Activated CD4-positive, alpha-beta T cell treated with anti-CD3 and anti-CD28 coated beads for 36 hours (primary cell): Measurements from ENCODE around the gene AXDND1. TPM values are rescaled to one million over a fixed set of nuclear protein-coding genes. Genes with fewer than 3 reads are reported as not detected.
A peak's percentile ranks its signal among the peaks of the same experiment; 100 is the strongest.
"Not testable (repeated sequence)": the region's sequence is repeated elsewhere in the genome, so short reads cannot be mapped to it uniquely, and the experiment has no call there.

ENCODE experiments used
- ATAC-seq: fragments of 200-7000 bp; cut with Tn5 transposase; one replicate; pipeline ENCODE4 v1.10.0; 2021; ENCODE audit warnings: mild to moderate bottlenecking, moderate library complexity
- CTCF ChIA-PET: fragments of 350-600 bp; sonication (Branson Sonifier 250); formaldehyde crosslinking; loops from one replicate; lab custom pipeline; 2021; ENCODE audit warnings: antibody characterized with exemption; lab: Charles Lee
- POLR2A ChIA-PET: fragments of 350-600 bp; sonication (Branson Sonifier 250); formaldehyde crosslinking; loops from one replicate; lab custom pipeline; 2021; ENCODE audit warnings: antibody characterized with exemption, inconsistent platforms; lab: Charles Lee
- DNase-seq: peaks from one replicate; pipeline ENCODE4 v3.0.0-alpha.2; 2020
- H3K27ac Mint-ChIP-seq: one replicate; pipeline ENCODE4 v1.8.0; 2021; ENCODE audit warnings: mixed read lengths
- H3K27me3 Mint-ChIP-seq: one replicate; pipeline ENCODE4 v1.8.0; 2021; ENCODE audit warnings: mixed read lengths
- H3K36me3 Mint-ChIP-seq: one replicate; pipeline ENCODE4 v1.8.0; 2021; ENCODE audit warnings: low read depth, mixed read lengths
- H3K4me1 Mint-ChIP-seq: one replicate; pipeline ENCODE4 v1.8.0; 2021; ENCODE audit warnings: mixed read lengths
- H3K4me3 Mint-ChIP-seq: one replicate; pipeline ENCODE4 v1.8.0; 2021; ENCODE audit warnings: mild to moderate bottlenecking, moderate library complexity, mixed read lengths
- H3K9me3 Mint-ChIP-seq: one replicate; pipeline ENCODE4 v1.8.0; 2021; ENCODE audit warnings: low read depth, mixed read lengths
- intact Hi-C, 2 experiments: fragments of 100-400 bp; cut with DNase I in 1 of 2; cut with micrococcal nuclease in 1 of 2; formaldehyde crosslinking; loops; one replicate each; pipeline versions ENCODE4 v1.14.2 to v1.15.1; 2022 to 2024; cut with DNase I, micrococcal nuclease
- total RNA-seq, 2 experiments: library from RNA; stranded (reverse); gene quantifications; one replicate each; pipeline ENCODE4 v1.2.3, GENCODE V29; 2021

AXDND1 gene
- total RNA-seq, 2 experiments from 2014 or later, result 0.37 to 0.47 TPM

DNA sequence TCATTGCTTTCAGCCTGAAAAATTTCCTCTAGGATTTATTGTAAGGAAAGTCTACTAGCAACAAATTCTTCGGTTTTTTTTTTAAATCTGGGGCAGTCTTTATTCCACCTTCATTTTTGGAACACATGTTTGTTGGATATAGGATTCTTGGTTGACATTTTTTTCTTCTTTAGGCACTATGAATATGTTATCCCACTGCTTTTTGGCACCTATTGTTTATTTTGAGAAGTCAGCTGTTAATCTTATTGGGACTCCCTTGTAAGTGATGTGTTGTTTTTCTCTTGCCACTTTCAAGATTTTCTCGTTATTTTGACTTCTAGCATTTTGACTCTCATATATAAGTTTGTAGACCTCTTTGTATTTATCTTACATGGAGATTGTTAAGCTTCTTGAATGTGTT lies 110.7 kb downstream of the AXDND1 start:
- no peak overlapping the region for H3K4me3 Mint-ChIP-seq

DNA sequence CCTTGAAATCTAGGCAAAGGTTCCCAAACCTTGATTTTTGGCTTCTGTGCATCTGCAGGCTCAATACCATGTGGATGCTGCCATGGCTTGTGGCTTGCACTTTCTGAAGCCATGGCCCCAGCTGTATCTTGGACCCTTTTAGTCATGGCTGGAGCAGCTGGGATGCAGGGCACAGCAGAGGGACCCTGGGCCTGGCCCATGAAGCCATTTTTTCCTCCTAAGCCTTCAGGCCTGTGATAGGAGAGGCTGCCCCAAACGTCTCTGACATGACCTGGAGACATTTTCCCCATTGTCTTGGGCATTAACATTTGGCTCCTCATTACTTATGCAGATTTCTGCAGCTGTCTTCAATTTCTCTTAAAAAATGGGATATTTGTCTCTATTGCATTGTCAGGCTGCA lies 112.6 kb downstream of the AXDND1 start:
- peaks cover 1% of the 10 kb centered on the region for H3K27me3 Mint-ChIP-seq
- peaks cover 47% of the 10 kb centered on the region for H3K9me3 Mint-ChIP-seq
- no peaks in the 10 kb centered on the region for H3K4me1 Mint-ChIP-seq
- DNase-seq (no peak), ATAC-seq (no peak)
- intact Hi-C loops, result no loop called here
- POLR2A ChIA-PET, result no interaction called here
- H3K4me3 Mint-ChIP-seq, result no peak overlapping the region
- H3K36me3 Mint-ChIP-seq, result no peaks in the 10 kb centered on the region
- no peak overlapping the region for H3K27ac Mint-ChIP-seq
- CTCF ChIA-PET, result interaction anchor here (0.6 kb wide), 1 partner anchor 302 kb away, joined by 4 read pairs; no protein-coding TSS in a partner anchor

More for the DNA sequence above, 110.7 kb downstream of the AXDND1 start:
- H3K4me1 Mint-ChIP-seq, result no peaks in the 10 kb centered on the region
- DNase-seq (no peak), ATAC-seq (no peak)
- POLR2A ChIA-PET, result no interaction called here
- intact Hi-C loops, result no loop called here
- peaks cover 1% of the 10 kb centered on the region for H3K36me3 Mint-ChIP-seq
- CTCF ChIA-PET, result no interaction called here
- H3K9me3 Mint-ChIP-seq, result peaks cover 43% of the 10 kb centered on the region
- peaks cover 2% of the 10 kb centered on the region for H3K27me3 Mint-ChIP-seq
- no peak overlapping the region for H3K27ac Mint-ChIP-seq

DNA sequence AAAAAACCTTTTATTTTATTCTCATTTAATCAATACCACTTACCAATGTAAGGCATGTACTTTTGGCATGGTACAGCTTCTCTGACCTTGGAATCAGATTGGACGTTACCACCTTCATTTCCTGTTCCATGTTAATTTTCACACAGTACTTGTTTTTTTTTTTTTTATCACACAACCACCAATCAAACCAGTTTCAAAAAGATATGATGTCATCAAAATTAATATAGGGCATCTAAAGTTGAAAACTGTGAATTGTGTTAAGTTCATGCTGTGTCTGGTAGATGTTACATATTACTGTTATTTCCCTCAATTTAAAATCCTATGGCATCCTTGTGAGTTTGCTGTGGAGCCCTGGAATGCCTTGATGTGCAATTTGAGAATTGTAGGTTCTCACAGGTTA lies 124.8 kb downstream of the AXDND1 start:
- ChIA-PET POLR2A (no interaction called here), CTCF (no interaction called here)
- Mint-ChIP-seq H3K27ac (no peak overlapping the region), H3K36me3 (no peaks in the 10 kb centered on the region), H3K4me3 (no peak overlapping the region), H3K4me1 (no peaks in the 10 kb centered on the region), H3K9me3 (peaks cover 7% of the 10 kb centered on the region), H3K27me3 (no peaks in the 10 kb centered on the region)
- ATAC-seq (no peak), DNase-seq (no peak)
- intact Hi-C loops, result no loop called here

DNA sequence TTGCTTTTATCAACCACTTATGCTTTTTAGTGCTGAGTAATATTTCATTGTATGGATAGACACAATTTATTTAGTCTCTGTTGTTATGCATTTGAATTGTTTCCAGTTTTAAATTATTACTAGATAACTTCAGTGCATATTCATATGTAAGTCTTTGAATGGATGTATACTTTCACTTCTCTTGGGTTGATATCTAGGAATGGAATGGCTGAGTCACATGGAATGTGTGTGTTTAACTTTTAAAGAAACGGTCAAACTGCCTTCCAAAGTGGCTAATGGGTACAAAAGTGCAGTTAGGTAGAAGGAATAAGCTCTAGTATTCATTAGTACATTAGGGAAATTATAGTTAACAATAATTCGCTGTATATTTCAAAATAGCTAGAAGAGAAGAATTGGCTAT lies 127.6 kb downstream of the AXDND1 start:
- Mint-ChIP-seq H3K36me3 (no peaks in the 10 kb centered on the region), H3K4me1 (no peaks in the 10 kb centered on the region), H3K9me3 (no peaks in the 10 kb centered on the region), H3K4me3 (no peak overlapping the region), H3K27ac (no peak overlapping the region), H3K27me3 (peaks cover 5% of the 10 kb centered on the region)
- intact Hi-C loops, result no loop called here
- ChIA-PET CTCF (no interaction called here), POLR2A (no interaction called here)
- ATAC-seq (no peak), DNase-seq (no peak)

DNA sequence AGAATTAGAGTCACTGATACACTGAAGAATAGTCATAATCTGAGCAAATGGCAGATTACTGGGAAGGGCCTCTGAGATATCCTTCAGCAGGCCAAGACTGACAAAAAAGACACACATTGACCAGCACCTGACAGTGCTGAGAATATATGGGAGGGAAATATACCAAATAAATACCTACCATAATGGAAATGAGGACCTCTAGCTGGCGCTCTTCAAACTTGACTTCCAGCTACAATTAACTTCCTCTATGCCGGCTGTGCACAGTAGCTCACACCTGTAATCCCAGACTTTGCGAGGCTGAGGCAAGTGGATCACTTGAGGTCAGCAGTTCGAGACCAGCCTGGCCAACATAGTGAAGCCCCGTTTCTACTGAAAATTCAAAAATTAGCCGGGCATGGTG lies 140.4 kb downstream of the AXDND1 start:
- Mint-ChIP-seq H3K4me3 (no peak overlapping the region), H3K36me3 (no peaks in the 10 kb centered on the region)

DNA sequence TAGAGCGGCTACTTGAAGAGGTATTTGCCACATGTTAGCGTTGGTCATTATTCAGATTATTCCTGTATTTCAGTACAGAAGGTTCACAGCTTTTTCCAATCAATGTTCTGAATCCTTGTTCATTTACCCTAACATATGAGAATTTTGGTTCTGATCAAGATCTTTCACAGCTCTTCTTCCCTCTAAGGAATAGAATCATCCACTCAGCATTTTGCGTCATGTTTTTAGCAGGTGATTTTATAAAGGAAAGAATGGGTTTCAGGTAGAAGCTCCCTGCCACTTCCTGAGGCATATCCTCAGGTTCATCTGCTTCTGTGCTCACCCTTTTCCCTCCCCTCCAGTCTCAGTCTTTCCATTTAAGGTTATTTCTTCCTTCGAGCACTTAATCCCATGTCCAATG lies 143.6 kb downstream of the AXDND1 start:
- ATAC-seq (no peak), DNase-seq (no peak)
- ChIA-PET CTCF (no interaction called here), POLR2A (no interaction called here)
- no peaks in the 10 kb centered on the region for H3K9me3 Mint-ChIP-seq
- H3K4me1 Mint-ChIP-seq, result no peaks in the 10 kb centered on the region
- H3K36me3 Mint-ChIP-seq, result no peaks in the 10 kb centered on the region
- H3K4me3 Mint-ChIP-seq, result no peak overlapping the region
- no peak overlapping the region for H3K27ac Mint-ChIP-seq
- H3K27me3 Mint-ChIP-seq, result peaks cover 7% of the 10 kb centered on the region
- intact Hi-C loops, result no loop called here

More for the DNA sequence above, 140.4 kb downstream of the AXDND1 start:
- intact Hi-C loops, result no loop called here
- ChIA-PET POLR2A (no interaction called here), CTCF (no interaction called here)
- no peak overlapping the region for H3K27ac Mint-ChIP-seq
- H3K27me3 Mint-ChIP-seq, result peaks cover 8% of the 10 kb centered on the region
- no peaks in the 10 kb centered on the region for H3K4me1 Mint-ChIP-seq
- no peak for ATAC-seq
- no peaks in the 10 kb centered on the region for H3K9me3 Mint-ChIP-seq
- DNase-seq, result no peak

DNA sequence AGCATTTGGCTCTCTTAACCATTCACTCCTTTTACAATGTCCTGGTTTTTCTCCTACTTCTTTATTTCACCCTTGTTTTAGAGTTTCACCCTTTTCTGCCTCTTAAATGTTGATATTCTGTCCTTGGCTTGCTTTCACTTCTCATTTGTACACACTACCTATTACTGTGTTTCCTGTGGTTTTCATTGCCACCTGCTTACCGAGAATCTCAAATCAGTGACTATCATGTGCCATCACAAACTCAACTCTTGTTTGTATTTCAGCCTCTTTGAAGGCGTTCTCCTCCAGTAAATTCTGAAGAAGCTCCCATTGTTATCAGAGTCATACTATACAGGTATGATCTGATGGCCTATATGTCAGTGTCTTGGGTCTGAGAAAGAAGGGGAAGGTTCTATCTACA lies 144.3 kb downstream of the AXDND1 start:
- intact Hi-C loops, result no loop called here
- CTCF ChIA-PET, result no interaction called here
- POLR2A ChIA-PET, result no interaction called here
- DNase-seq (no peak), ATAC-seq (peak; percentile 30)
- no peak overlapping the region for H3K27ac Mint-ChIP-seq
- no peaks in the 10 kb centered on the region for H3K4me1 Mint-ChIP-seq
- H3K4me3 Mint-ChIP-seq, result no peak overlapping the region
- peaks cover 7% of the 10 kb centered on the region for H3K27me3 Mint-ChIP-seq
- H3K9me3 Mint-ChIP-seq, result no peaks in the 10 kb centered on the region
- no peaks in the 10 kb centered on the region for H3K36me3 Mint-ChIP-seq

DNA sequence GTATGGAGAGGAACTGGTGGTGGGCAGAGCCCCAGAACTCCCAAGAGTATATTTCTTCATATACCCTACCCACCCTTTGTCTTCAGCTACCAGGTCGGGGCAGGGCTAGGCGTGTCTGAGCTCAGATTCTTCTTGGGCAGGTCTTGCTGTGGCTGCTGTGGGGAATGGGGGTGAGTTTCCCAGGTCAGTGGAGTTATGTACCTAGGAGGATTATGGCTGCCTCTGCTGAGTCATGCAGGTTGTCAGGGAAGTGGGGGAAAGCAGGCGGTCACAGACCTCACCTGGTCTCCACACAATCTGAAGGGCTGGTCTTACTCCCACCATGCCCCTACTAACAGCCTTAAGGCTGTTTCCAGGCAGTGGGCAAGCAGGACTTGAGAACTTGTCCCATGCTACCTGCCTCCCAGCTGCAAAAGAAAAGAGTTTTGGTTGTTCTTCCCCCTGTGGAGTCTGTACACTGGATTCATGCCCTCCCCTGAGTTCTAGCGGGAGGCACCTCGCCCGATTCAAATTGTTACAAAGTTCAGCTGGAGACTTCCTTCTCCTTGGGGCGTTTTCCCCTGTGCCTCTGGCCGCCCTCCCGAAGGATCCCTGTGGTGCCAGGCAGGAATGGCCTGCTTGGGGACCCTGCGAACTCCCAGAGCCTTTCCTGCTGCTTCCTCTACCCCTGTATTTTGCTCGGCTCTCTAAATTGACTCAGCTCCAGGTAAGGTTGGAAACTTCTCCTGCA lies 151.4 kb downstream of the AXDND1 start:
- no peaks in the 10 kb centered on the region for H3K4me1 Mint-ChIP-seq
- CTCF ChIA-PET, result interaction anchor here (1.1 kb wide), 1 partner anchor 11 kb away, joined by 3 read pairs; no protein-coding TSS in a partner anchor
- peaks cover 19% of the 10 kb centered on the region for H3K27me3 Mint-ChIP-seq
- H3K27ac Mint-ChIP-seq, result no peak overlapping the region
- intact Hi-C loops, result no loop called here
- H3K36me3 Mint-ChIP-seq, result no peaks in the 10 kb centered on the region
- DNase-seq (no peak), ATAC-seq (no peak)
- H3K9me3 Mint-ChIP-seq, result peaks cover 4% of the 10 kb centered on the region
- POLR2A ChIA-PET, result no interaction called here
- H3K4me3 Mint-ChIP-seq, result no peak overlapping the region

DNA sequence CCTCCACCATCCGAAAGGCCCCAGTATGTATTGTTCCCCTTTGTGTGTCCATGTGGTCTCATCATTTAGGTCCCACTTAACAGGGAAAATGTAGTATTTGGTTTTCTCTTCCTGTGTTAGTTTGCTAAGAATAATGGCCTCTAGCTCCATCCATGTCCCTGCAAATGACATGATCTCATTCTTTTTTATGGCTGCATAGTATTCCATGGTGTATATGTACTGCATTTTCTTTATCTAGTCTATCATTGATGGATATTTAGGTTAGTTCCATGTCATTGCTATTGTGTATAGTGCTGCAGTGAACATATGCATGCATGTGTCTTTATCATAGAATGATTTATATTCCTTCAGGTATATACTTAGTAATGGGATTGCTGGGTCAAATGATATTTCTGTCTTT lies 152.8 kb downstream of the AXDND1 start:
- intact Hi-C loops, ATAC-seq, H3K4me1 Mint-ChIP-seq, POLR2A ChIA-PET, H3K9me3 Mint-ChIP-seq, H3K4me3 Mint-ChIP-seq, H3K27ac Mint-ChIP-seq, H3K36me3 Mint-ChIP-seq, DNase-seq: not testable (repeated sequence)
- CTCF ChIA-PET, result interaction anchor here (0.6 kb wide), 1 partner anchor 13 kb away, joined by 3 read pairs; no protein-coding TSS in a partner anchor
- H3K27me3 Mint-ChIP-seq, result peaks cover 19% of the 10 kb centered on the region

DNA sequence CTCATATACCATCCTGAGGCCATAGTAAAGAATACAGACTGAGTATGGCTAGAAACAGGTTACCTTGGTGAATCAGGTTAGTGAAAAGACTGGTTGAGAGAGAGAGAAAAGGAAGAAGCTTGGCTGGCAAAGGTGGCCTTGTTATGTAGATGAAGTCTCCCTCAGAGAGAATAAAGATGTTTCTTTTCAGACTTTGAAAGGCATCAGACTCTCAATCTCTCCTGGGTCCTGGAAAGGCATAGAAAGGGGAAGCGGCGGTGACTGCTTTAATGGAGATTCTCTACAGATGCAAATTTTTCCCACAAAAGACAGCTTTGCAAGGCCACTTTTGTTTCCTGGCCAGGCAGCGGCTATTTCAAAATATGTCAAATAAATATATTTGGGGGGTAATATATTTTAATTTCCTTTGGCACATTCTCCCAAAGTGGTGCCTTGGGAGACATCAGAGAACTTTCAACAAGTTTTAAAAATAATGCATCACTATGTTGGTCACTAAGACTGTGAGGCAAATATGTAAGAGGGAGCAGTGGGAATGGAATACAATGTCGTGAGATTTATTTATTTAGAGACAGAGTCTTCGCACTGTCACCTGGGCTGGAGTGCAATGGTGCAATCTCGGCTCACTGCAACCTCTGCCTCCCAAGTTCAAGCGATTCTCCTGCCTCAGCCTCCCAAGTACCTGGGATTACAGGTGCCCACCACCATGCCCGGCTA lies 163.9 kb downstream of the AXDND1 start:
- H3K4me1 Mint-ChIP-seq, result no peaks in the 10 kb centered on the region
- intact Hi-C loops, result no loop called here
- peaks cover 6% of the 10 kb centered on the region for H3K27me3 Mint-ChIP-seq
- H3K36me3 Mint-ChIP-seq, result no peaks in the 10 kb centered on the region
- H3K9me3 Mint-ChIP-seq, result no peaks in the 10 kb centered on the region
- no peak overlapping the region for H3K27ac Mint-ChIP-seq
- DNase-seq (no peak), ATAC-seq (no peak)
- H3K4me3 Mint-ChIP-seq, result no peak overlapping the region
- ChIA-PET POLR2A (no interaction called here), CTCF (no interaction called here)

DNA sequence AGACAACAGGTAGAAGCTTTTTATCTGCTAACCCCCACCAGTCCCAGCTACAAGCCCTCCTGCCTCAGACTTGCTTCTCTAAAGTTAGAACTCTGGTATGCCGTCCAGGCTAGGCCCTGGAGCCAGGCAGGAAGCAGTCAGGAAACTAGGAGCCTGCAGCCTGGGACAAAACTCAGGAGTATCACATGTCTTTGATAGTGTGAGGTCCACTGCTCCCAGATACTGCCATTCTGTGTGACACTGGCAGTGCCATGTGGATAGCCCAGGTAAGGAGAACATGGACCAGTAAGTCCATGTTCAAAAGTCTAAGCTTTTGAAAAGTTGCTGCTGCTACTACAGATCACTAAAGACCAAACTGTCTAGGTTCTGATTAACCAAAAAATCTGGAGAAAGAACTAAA lies 164.6 kb downstream of the AXDND1 start:
- ATAC-seq (no peak), DNase-seq (no peak)
- Mint-ChIP-seq H3K27ac (no peak overlapping the region), H3K27me3 (peaks cover 4% of the 10 kb centered on the region), H3K4me1 (no peaks in the 10 kb centered on the region), H3K36me3 (no peaks in the 10 kb centered on the region), H3K9me3 (no peaks in the 10 kb centered on the region), H3K4me3 (no peak overlapping the region)
- intact Hi-C loops, result no loop called here
- POLR2A ChIA-PET, result no interaction called here
- CTCF ChIA-PET, result no interaction called here

DNA sequence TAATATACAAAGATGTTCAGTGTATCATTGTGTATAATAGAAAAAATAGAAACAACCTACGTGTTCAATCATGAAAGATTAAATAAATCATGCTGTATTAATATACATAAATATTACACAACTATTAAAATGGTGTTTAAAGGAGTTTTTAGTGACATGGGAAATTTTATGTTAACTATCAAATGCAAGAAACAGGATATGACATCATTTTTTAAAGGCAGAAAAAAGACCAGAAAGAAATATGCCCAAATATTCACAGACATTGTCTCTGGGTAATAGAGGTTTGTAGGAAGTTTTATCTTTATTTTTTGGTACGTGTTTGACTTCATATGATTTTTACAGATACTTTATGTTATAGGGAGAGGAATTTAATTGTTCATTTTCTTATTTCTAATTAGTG lies 176.0 kb downstream of the AXDND1 start:
- H3K36me3 Mint-ChIP-seq, result no peaks in the 10 kb centered on the region
- DNase-seq (no peak), ATAC-seq (no peak)
- POLR2A ChIA-PET, result no interaction called here
- no peak overlapping the region for H3K4me3 Mint-ChIP-seq
- H3K27ac Mint-ChIP-seq, result no peak overlapping the region
- CTCF ChIA-PET, result no interaction called here
- intact Hi-C loops, result no loop called here
- H3K4me1 Mint-ChIP-seq, result no peaks in the 10 kb centered on the region
- H3K9me3 Mint-ChIP-seq, result peaks cover 1% of the 10 kb centered on the region
- peaks cover 5% of the 10 kb centered on the region for H3K27me3 Mint-ChIP-seq
